Keratinocyte (primary cell): ENCODE results near the gene CKLF.

Experiments
- EZH2 ChIP-seq: IDR thresholded peaks from one replicate; pipeline ENCODE4 v1.6.1; 2012; ENCODE audit warnings: inconsistent platforms, mild to moderate bottlenecking, low read length, moderate library complexity
- TF ChIP-seq, protein P1 (sequence below), 3 experiments: IDR thresholded peaks in 1 of 3; conservative IDR thresholded peaks in 1 of 3; optimal IDR thresholded peaks in 1 of 3; 2 replicates in 2 of 3; 3 replicates in 1 of 3; pipeline versions ENCODE3 to v1.5.1; 2011; ENCODE audit warnings: low read length in 3 of 3, mild to moderate bottlenecking in 3 of 3, moderate library complexity in 2 of 3, control low read depth in 1 of 3, inconsistent platforms in 1 of 3; ENCODE audit not compliant: insufficient read depth in 2 of 3; ENCODE audit errors: extremely low read depth in 1 of 3

DNA sequence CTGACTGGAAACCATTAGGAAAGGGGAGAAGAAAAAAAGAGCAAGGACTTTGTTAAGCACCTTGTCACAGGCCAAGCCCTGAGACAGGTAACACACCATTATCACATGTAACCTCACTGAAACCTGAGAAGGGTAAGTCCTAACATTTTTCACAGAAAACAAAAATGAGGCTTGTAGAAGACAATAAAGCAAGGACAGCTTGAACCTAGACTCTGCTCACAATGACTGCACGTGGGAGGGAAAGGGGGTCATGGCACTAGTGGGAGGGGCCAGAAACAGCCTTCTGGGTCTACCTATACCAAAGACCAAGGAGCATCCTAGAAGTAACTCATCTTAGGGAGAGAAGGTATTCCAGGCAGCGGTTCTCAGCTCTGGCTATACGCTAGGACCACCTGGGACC, 10.0 kb upstream of the CKLF start:
- TF ChIP-seq EZH2 = no peak
- TF ChIP-seq, protein P1, sequence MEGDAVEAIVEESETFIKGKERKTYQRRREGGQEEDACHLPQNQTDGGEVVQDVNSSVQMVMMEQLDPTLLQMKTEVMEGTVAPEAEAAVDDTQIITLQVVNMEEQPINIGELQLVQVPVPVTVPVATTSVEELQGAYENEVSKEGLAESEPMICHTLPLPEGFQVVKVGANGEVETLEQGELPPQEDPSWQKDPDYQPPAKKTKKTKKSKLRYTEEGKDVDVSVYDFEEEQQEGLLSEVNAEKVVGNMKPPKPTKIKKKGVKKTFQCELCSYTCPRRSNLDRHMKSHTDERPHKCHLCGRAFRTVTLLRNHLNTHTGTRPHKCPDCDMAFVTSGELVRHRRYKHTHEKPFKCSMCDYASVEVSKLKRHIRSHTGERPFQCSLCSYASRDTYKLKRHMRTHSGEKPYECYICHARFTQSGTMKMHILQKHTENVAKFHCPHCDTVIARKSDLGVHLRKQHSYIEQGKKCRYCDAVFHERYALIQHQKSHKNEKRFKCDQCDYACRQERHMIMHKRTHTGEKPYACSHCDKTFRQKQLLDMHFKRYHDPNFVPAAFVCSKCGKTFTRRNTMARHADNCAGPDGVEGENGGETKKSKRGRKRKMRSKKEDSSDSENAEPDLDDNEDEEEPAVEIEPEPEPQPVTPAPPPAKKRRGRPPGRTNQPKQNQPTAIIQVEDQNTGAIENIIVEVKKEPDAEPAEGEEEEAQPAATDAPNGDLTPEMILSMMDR (optimal IDR thresholded peaks at IDR 0.05 in 1 of 3, IDR thresholded peaks at IDR 0.05 in 1 of 3, conservative IDR thresholded peaks at IDR 0.05 in 1 of 3; ENCODE audit: extremely low read depth in 1 of 3, insufficient read depth in 2 of 3, low read length in 3 of 3) = no peak
